ENCODE data around the gene SH3BP4. TPM values are rescaled to one million over a fixed set of nuclear protein-coding genes. Genes with fewer than 3 reads are reported as not detected.

SH3BP4 gene
- total and polyA plus RNA-seq, 8 donors, result 24.1 to 35.0 (median 28.6) TPM

GRCh38 chr2:235094457-235094856 lies 142.6 kb downstream of the SH3BP4 start:
- Histone ChIP-seq H3K4me3 (no peak overlapping the region), H3K27me3 (no peaks in the 10 kb centered on the region), H3K4me1 (no peaks in the 10 kb centered on the region), H3K27ac (no peak overlapping the region), H3K36me3 (no peaks in the 10 kb centered on the region), H3K9me3 (no peaks in the 10 kb centered on the region)
- DNase-seq, result no peak
- TF ChIP-seq, protein P1, sequence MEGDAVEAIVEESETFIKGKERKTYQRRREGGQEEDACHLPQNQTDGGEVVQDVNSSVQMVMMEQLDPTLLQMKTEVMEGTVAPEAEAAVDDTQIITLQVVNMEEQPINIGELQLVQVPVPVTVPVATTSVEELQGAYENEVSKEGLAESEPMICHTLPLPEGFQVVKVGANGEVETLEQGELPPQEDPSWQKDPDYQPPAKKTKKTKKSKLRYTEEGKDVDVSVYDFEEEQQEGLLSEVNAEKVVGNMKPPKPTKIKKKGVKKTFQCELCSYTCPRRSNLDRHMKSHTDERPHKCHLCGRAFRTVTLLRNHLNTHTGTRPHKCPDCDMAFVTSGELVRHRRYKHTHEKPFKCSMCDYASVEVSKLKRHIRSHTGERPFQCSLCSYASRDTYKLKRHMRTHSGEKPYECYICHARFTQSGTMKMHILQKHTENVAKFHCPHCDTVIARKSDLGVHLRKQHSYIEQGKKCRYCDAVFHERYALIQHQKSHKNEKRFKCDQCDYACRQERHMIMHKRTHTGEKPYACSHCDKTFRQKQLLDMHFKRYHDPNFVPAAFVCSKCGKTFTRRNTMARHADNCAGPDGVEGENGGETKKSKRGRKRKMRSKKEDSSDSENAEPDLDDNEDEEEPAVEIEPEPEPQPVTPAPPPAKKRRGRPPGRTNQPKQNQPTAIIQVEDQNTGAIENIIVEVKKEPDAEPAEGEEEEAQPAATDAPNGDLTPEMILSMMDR (IDR thresholded peaks at IDR 0.05), result no peak
- intact Hi-C loops (cut with DNase I), result no loop called here
- no peak for ATAC-seq

DNA sequence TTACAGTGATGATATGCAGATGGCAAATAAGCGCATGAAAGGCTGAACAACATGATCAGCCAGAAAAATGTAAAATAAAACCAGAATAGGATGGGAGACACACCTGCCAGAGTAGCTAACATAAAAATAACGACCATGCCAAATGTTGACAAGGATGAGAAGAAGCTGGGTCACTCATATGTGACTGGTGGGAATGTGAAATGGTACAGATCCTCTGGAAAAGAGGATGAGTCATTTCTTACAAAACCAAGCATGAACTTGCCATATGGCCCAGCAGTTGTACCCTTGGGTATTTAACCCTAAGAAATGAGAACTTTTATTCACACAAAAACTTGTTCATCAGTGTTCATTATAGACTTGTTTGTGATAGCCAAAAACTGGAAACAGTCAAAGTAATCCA lies 143.8 kb downstream of the SH3BP4 start:
- DNase-seq (no peak), ATAC-seq (no peak)
- no peaks in the 10 kb centered on the region for H3K27me3 ChIP-seq
- H3K36me3 ChIP-seq, result no peaks in the 10 kb centered on the region
- intact Hi-C loops (cut with DNase I), result no loop called here
- H3K27ac ChIP-seq, result no peak overlapping the region
- no peak overlapping the region for H3K4me3 ChIP-seq
- no peaks in the 10 kb centered on the region for H3K4me1 ChIP-seq
- TF ChIP-seq, protein P1 (IDR thresholded peaks at IDR 0.05), result no peak
- H3K9me3 ChIP-seq, result no peaks in the 10 kb centered on the region

DNA sequence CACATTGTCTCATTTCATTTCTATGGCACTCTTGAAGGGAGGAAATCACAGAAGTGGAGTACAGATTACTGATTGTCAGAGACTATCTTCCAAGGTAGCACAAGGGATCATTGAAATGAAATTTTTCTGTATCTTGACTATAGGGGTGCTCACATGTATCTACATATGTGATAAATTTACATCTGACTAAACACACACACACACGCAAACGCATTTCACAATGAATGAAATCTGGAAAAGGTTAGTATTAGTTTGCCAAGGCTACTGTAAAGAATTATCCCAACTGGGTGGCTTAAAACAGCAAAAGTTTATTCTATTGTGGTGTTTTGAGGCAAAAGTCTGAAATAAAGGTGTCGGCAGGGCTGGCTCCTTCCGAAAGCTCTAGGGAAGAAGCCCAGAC lies 144.6 kb downstream of the SH3BP4 start:
- Histone ChIP-seq H3K27me3 (no peaks in the 10 kb centered on the region), H3K9me3 (no peaks in the 10 kb centered on the region), H3K4me1 (no peaks in the 10 kb centered on the region), H3K4me3 (no peak overlapping the region), H3K27ac (no peak overlapping the region), H3K36me3 (no peaks in the 10 kb centered on the region)
- DNase-seq, result no peak
- intact Hi-C loops (cut with DNase I), result no loop called here
- TF ChIP-seq, protein P1 (IDR thresholded peaks at IDR 0.05), result no peak
- ATAC-seq, result no peak

DNA sequence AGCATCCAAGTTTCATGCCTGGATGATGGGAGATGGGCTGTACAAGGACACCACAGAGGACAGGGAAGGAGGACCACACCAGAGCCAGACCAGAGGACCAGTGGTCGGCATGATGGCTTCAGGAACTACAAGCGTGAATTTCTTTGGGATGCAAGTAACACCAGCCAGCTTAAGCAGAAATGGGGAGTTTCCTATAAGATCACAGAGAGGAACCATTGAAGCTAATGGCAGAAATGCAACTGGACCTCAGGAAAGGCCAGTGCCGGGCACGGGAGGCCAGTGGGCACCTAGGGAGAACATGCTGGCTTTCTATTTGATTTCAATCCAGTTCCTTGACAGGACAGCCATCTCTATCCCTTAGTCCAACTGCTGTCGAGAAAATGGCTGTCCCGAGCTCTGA lies 145.4 kb downstream of the SH3BP4 start:
- ATAC-seq, result no peak
- intact Hi-C loops (cut with DNase I), result no loop called here
- no peak overlapping the region for H3K4me3 ChIP-seq

DNA sequence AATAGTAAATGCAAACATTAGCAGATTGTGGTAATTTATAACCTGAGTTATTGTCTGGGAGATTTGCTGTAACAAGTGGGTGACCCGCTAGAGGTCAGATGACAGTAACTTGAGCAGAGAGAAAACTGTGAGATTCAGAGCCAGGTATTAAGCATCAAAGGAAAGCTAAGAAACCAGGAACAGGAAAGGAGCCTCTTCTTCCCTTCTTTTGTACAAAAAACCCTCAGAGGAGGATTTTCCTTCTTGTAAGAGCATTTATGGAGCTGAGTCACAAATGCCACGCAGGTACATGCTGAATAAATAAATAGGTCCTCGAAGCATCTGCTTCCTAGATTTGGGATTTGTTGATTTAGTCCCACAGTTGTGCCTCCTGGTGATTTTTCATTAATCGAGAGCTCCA lies 146.5 kb downstream of the SH3BP4 start:
- no peak overlapping the region for H3K4me3 ChIP-seq
- no peaks in the 10 kb centered on the region for H3K36me3 ChIP-seq
- H3K4me1 ChIP-seq, result no peaks in the 10 kb centered on the region
- TF ChIP-seq, protein P1 (IDR thresholded peaks at IDR 0.05), result no peak
- no peaks in the 10 kb centered on the region for H3K27me3 ChIP-seq
- intact Hi-C loops (cut with DNase I), result no loop called here
- DNase-seq (no peak), ATAC-seq (no peak)
- no peak overlapping the region for H3K27ac ChIP-seq
- H3K9me3 ChIP-seq, result no peaks in the 10 kb centered on the region

More for the DNA sequence above, 145.4 kb downstream of the SH3BP4 start:
- TF ChIP-seq, protein P1 (IDR thresholded peaks at IDR 0.05), result no peak
- H3K9me3 ChIP-seq, result no peaks in the 10 kb centered on the region
- no peak for DNase-seq
- H3K27ac ChIP-seq, result no peak overlapping the region
- no peaks in the 10 kb centered on the region for H3K36me3 ChIP-seq
- no peaks in the 10 kb centered on the region for H3K27me3 ChIP-seq
- no peaks in the 10 kb centered on the region for H3K4me1 ChIP-seq
